HL-60 (cell line): Measurements from ENCODE around the gene KIF7.
A peak's percentile ranks its signal among the peaks of the same experiment; 100 is the strongest.

Source experiments
- DNase-seq, 2 experiments: peaks; one replicate each; pipeline ENCODE4 v3.0.0-alpha.2; 2010 to 2020; ENCODE audit warnings: low read depth in 1 of 2, low spot score in 1 of 2
- H3K27ac ChIP-seq: fragments of 250-450 bp; sonication (Bioruptor Pico); replicated peaks from 2 replicates; pipeline ENCODE4 v1.5.1; 2020; ENCODE audit warnings: mild to moderate bottlenecking, moderate library complexity
- H3K27me3 ChIP-seq: fragments of 250-450 bp; sonication (Bioruptor Pico); 2 replicates; pipeline ENCODE4 v1.5.1; 2021; ENCODE audit warnings: mild to moderate bottlenecking, moderate library complexity; ENCODE audit not compliant: insufficient read depth, poor library complexity, severe bottlenecking
- H3K4me3 ChIP-seq: replicated peaks from 2 replicates; pipeline ENCODE4 v1.5.1; 2011; ENCODE audit warnings: mild to moderate bottlenecking, control low read depth, low read length; ENCODE audit not compliant: insufficient read depth
- CTCF ChIP-seq: IDR thresholded peaks from one replicate; pipeline ENCODE4 v1.5.1; 2011; ENCODE audit warnings: low read length, control low read depth, inconsistent platforms; ENCODE audit not compliant: insufficient read depth
- GABPA ChIP-seq: IDR thresholded peaks from 2 replicates; pipeline ENCODE4 v1.6.1; 2012; ENCODE audit warnings: low read depth
- POLR2AphosphoS5 ChIP-seq: IDR thresholded peaks from 2 replicates; pipeline ENCODE4 v1.6.1; 2012; ENCODE audit warnings: low read depth
- REST ChIP-seq: IDR thresholded peaks from 2 replicates; pipeline ENCODE4 v1.6.1; 2012; ENCODE audit warnings: low read depth; ENCODE audit not compliant: insufficient replicate concordance
- SPI1 ChIP-seq: IDR thresholded peaks from 2 replicates; pipeline ENCODE4 v1.6.1; 2012; ENCODE audit warnings: low read depth, mild to moderate bottlenecking, borderline replicate concordance

The KIF7 gene

GRCh38 chr15:89677381-89677780 is 22.1 kb upstream of the KIF7 start:
- TF ChIP-seq SPI1 (no peak), GABPA (no peak), CTCF (no peak), REST (no peak), POLR2AphosphoS5 (no peak)
- no peak overlapping the region for H3K4me3 ChIP-seq
- H3K27me3 ChIP-seq = no peaks in the 10 kb centered on the region
- H3K27ac ChIP-seq = no peak overlapping the region
- DNase-seq = no peak

GRCh38 chr15:89675606-89676005 is 20.3 kb upstream of the KIF7 start:
- Histone ChIP-seq H3K4me3 (no peak overlapping the region), H3K27me3 (no peaks in the 10 kb centered on the region), H3K27ac (no peak overlapping the region)
- TF ChIP-seq SPI1 = peak; percentile 66; the same call in 1 of the 2 replicates
- TF ChIP-seq REST = no peak
- TF ChIP-seq CTCF = no peak
- no peak for DNase-seq

- Histone ChIP-seq H3K4me3 (no peak overlapping the region), H3K27ac (no peak overlapping the region), H3K27me3 (no peaks in the 10 kb centered on the region)
- no peak for DNase-seq
- TF ChIP-seq SPI1 (no peak), POLR2AphosphoS5 (no peak), REST (no peak), GABPA (no peak), CTCF (no peak)
These were observed 19.3 kb upstream of the KIF7 start for GRCh38 chr15:89674526-89674925.
